NCI-H2029 treated with DMSO at 0.1 percent for 48 hours (cell line): ENCODE measurements around the gene MZT2B.
A peak's percentile ranks its signal among the peaks of the same experiment; 100 is the strongest.
"Not testable (repeated sequence)": the region's sequence is repeated elsewhere in the genome, so short reads cannot be mapped to it uniquely, and the experiment has no call there.

ENCODE experiments used
- DNase-seq: peaks from one replicate; lab custom pipeline; 2025; lab: John Stamatoyannopoulos, UW

Gene MZT2B

GRCh38 chr2:130181880-130182682 is at the start of gene MZT2B:
Gene MZT2B, plus strand, starts transcription at chr2:130182262. Its CDS starts 21 bp downstream, at chr2:130182283.
- DNase-seq, result peak; percentile 47

- DNase-seq, result no peak
These were observed 46.1 kb upstream of the MZT2B start for GRCh38 chr2:130135692-130136541.

- DNase-seq, result not testable (repeated sequence)
These were observed 45.5 kb upstream of the MZT2B start for GRCh38 chr2:130136546-130136945.

- DNase-seq, result not testable (repeated sequence)
These were observed 44.9 kb upstream of the MZT2B start for GRCh38 chr2:130137118-130137517.

- not testable (repeated sequence) for DNase-seq
These were observed 43.7 kb upstream of the MZT2B start for GRCh38 chr2:130138326-130138725.

GRCh38 chr2:130138841-130139251 is 43.2 kb upstream of the MZT2B start:
- DNase-seq, result not testable (repeated sequence)

- peak; percentile 57 for DNase-seq
These were observed 42.5 kb upstream of the MZT2B start for GRCh38 chr2:130139331-130140280.

GRCh38 chr2:130140516-130140915 is 41.5 kb upstream of the MZT2B start:
- not testable (repeated sequence) for DNase-seq

GRCh38 chr2:130141002-130141401 is 41.1 kb upstream of the MZT2B start:
- not testable (repeated sequence) for DNase-seq

- DNase-seq, result not testable (repeated sequence)
These were observed 40.3 kb upstream of the MZT2B start for GRCh38 chr2:130141645-130142370.

- not testable (repeated sequence) for DNase-seq
These were observed 39.4 kb upstream of the MZT2B start for GRCh38 chr2:130142396-130143265.

GRCh38 chr2:130143266-130144039 is 38.6 kb upstream of the MZT2B start:
- DNase-seq, result not testable (repeated sequence)

- DNase-seq, result not testable (repeated sequence)
These were observed 37.1 kb upstream of the MZT2B start, which contains the start of gene CCDC74B for GRCh38 chr2:130145006-130145414. Gene CCDC74B, minus strand, starts transcription at chr2:130145112. Its CDS starts 116 bp downstream, at chr2:130144996.

- DNase-seq, result peak; percentile 12
These were observed 33.5 kb upstream of the MZT2B start for GRCh38 chr2:130148515-130148914.

GRCh38 chr2:130150181-130151144 is 31.6 kb upstream of the MZT2B start:
- no peak for DNase-seq

- DNase-seq, result not testable (repeated sequence)
These were observed 30.9 kb upstream of the MZT2B start for GRCh38 chr2:130151145-130151512.

- DNase-seq, result not testable (repeated sequence)
These were observed 29.8 kb upstream of the MZT2B start for GRCh38 chr2:130152136-130152815.
